22Rv1 (cell line): ENCODE data around the gene UBA1.

ENCODE experiments used
- ZFX ChIP-seq: fragments of 450-650 bp; IDR thresholded peaks from 2 replicates; pipeline ENCODE4 v1.6.1; 2017; ENCODE audit warnings: antibody characterized with exemption, borderline replicate concordance
- TF ChIP-seq, protein P1 (sequence below): fragments of 450-650 bp; IDR thresholded peaks from 2 replicates; pipeline ENCODE4 v1.5.1; 2017; ENCODE audit warnings: mild to moderate bottlenecking

GRCh38 chrX:47184486-47184885, 9.1 kb upstream of the UBA1 start:
- TF ChIP-seq, protein P1, sequence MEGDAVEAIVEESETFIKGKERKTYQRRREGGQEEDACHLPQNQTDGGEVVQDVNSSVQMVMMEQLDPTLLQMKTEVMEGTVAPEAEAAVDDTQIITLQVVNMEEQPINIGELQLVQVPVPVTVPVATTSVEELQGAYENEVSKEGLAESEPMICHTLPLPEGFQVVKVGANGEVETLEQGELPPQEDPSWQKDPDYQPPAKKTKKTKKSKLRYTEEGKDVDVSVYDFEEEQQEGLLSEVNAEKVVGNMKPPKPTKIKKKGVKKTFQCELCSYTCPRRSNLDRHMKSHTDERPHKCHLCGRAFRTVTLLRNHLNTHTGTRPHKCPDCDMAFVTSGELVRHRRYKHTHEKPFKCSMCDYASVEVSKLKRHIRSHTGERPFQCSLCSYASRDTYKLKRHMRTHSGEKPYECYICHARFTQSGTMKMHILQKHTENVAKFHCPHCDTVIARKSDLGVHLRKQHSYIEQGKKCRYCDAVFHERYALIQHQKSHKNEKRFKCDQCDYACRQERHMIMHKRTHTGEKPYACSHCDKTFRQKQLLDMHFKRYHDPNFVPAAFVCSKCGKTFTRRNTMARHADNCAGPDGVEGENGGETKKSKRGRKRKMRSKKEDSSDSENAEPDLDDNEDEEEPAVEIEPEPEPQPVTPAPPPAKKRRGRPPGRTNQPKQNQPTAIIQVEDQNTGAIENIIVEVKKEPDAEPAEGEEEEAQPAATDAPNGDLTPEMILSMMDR, result no peak
- TF ChIP-seq ZFX, result no peak
